ENCODE data around the gene WDR90. TPM values are rescaled to one million over a fixed set of nuclear protein-coding genes. Genes with fewer than 3 reads are reported as not detected.

Gene WDR90
- total RNA-seq, 4 donors from 2014 or later = 6.7 to 30.1 (median 8.4) TPM

DNA sequence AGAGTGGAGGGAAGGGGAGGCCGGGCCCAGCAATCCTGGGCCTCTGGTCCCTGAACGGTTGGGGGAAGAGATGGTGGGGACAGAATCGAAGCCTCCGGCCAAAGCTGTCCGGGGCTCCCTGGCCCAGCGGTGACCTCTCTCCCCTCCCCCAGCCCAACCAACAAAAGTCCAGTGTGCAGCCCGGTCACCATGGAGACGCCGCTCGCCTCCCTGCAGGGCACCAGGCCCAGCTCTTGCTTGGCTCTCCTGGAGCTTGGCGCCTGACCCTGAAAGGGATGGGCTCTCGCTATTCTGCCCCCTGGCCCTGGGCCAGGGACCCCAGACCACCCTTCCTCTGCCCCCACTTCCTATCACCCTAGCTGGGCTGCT lies 67.0 kb downstream of the WDR90 start:
- TF ChIP-seq, protein P1, sequence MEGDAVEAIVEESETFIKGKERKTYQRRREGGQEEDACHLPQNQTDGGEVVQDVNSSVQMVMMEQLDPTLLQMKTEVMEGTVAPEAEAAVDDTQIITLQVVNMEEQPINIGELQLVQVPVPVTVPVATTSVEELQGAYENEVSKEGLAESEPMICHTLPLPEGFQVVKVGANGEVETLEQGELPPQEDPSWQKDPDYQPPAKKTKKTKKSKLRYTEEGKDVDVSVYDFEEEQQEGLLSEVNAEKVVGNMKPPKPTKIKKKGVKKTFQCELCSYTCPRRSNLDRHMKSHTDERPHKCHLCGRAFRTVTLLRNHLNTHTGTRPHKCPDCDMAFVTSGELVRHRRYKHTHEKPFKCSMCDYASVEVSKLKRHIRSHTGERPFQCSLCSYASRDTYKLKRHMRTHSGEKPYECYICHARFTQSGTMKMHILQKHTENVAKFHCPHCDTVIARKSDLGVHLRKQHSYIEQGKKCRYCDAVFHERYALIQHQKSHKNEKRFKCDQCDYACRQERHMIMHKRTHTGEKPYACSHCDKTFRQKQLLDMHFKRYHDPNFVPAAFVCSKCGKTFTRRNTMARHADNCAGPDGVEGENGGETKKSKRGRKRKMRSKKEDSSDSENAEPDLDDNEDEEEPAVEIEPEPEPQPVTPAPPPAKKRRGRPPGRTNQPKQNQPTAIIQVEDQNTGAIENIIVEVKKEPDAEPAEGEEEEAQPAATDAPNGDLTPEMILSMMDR (IDR thresholded peaks at IDR 0.05; ENCODE audit: low read depth) = no peak

DNA sequence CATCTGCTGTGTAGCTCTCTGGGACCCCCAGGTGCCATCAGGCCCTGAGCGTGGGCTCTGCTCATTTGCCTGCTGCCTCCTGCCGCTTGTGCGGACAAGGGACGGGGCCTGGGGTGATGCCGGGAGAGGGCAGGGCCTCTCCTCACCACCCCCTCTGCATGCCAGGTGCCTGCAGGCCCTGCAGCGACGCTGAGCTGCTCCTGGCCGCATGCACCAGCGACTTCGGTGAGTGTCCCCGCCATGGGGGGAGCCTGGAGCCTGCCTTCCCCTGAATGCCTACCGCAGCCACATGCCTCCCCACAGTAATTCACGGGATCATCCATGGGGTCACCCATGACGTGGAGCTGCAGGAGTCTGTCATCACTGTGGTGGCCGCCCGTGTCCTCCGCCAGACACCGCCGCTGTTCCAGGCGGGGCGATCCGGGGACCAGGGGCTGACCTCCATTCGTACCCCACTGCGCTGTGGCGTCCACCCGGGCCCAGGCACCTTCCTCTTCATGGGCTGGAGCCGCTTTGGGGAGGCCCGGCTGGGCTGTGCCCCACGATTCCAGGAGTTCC lies 67.7 kb downstream of the WDR90 start:
- TF ChIP-seq, protein P1 (IDR thresholded peaks at IDR 0.05; ENCODE audit: low read depth) = no peak

Other genes starting within 250 kb of the WDR90 start
- 10 to 100 TPM in 3 of 4 donors, 1 to 10 TPM in 1; 9.8 to 54.8 (median 20.3) TPM for gene DECR2, start 247.5 kb upstream of the WDR90 start, total RNA-seq
- 10 to 100 TPM; 10.9 to 35.0 (median 21.0) TPM for gene RAB11FIP3, start 223.7 kb upstream of the WDR90 start, total RNA-seq
- 10 to 100 TPM in 3 of 4 donors, 1 to 10 TPM in 1; 7.6 to 30.0 (median 13.3) TPM for gene CAPN15, start 121.7 kb upstream of the WDR90 start, total RNA-seq
- not detected for gene PRR35, start 89.0 kb upstream of the WDR90 start, total RNA-seq
- 1 to 10 TPM in 2 of 4 donors, under 1 TPM in 1, not detected in 1; 0.85 to 3.8 (median 2.0) TPM for gene NHLRC4, start 82.4 kb upstream of the WDR90 start, total RNA-seq
- gene PIGQ, start 79.4 kb upstream of the WDR90 start, total RNA-seq = 10 to 100 TPM in 3 of 4 donors, 1 to 10 TPM in 1; 9.5 to 42.0 (median 16.4) TPM
- 10 to 100 TPM in 2 of 4 donors, 1 to 10 TPM in 2; 7.7 to 32.2 (median 12.3) TPM for gene RAB40C, start 59.3 kb upstream of the WDR90 start, total RNA-seq
- gene WFIKKN1, start 18.4 kb upstream of the WDR90 start, total RNA-seq = 1 to 10 TPM in 1 of 4 donors, not detected in 3; 1.5 TPM
- 100 to 1,000 TPM in 3 of 4 donors, 10 to 100 TPM in 1; 72.2 to 199 (median 117) TPM for gene METTL26, start 13.1 kb upstream of the WDR90 start, total RNA-seq
- gene MCRIP2, start 7.5 kb upstream of the WDR90 start, total RNA-seq = 10 to 100 TPM; 19.2 to 60.7 (median 39.7) TPM
- gene RHOT2, start 18.8 kb downstream of the WDR90 start, total RNA-seq = 10 to 100 TPM; 26.2 to 75.4 (median 37.8) TPM
- gene RHBDL1, start 26.3 kb downstream of the WDR90 start, total RNA-seq = 1 to 10 TPM in 2 of 4 donors, under 1 TPM in 1, not detected in 1; 0.66 to 1.7 (median 1.3) TPM
- gene STUB1, start 31.0 kb downstream of the WDR90 start, total RNA-seq = 100 to 1,000 TPM; 107 to 244 (median 140) TPM
- gene JMJD8, start 35.0 kb downstream of the WDR90 start, total RNA-seq = 10 to 100 TPM; 27.4 to 67.8 (median 49.3) TPM
- 10 to 100 TPM in 1 of 4 donors, 1 to 10 TPM in 3; 4.4 to 12.1 (median 6.4) TPM for gene WDR24, start 41.0 kb downstream of the WDR90 start, total RNA-seq
- gene FBXL16, start 56.4 kb downstream of the WDR90 start, total RNA-seq = not detected
- 10 to 100 TPM; 13.3 to 29.5 (median 26.0) TPM for gene METRN, start 65.8 kb downstream of the WDR90 start, total RNA-seq
- 10 to 100 TPM; 12.6 to 55.6 (median 23.7) TPM for gene ANTKMT, start 71.8 kb downstream of the WDR90 start, total RNA-seq
- 1 to 10 TPM in 2 of 4 donors, under 1 TPM in 1, not detected in 1; 0.44 to 2.5 (median 1.5) TPM for gene CCDC78, start 77.1 kb downstream of the WDR90 start, total RNA-seq
- 1 to 10 TPM; 1.1 to 5.6 (median 2.6) TPM for gene HAGHL, start 77.7 kb downstream of the WDR90 start, total RNA-seq
- gene CIAO3, start 91.6 kb downstream of the WDR90 start, total RNA-seq = 10 to 100 TPM; 17.6 to 39.0 (median 22.5) TPM
- under 1 TPM in 2 of 4 donors, not detected in 2; 0.44 to 0.82 TPM for gene MSLN, start 111.4 kb downstream of the WDR90 start, total RNA-seq
- gene RPUSD1, start 139.0 kb downstream of the WDR90 start, total RNA-seq = 10 to 100 TPM in 3 of 4 donors, 1 to 10 TPM in 1; 9.9 to 13.0 (median 11.7) TPM
- 10 to 100 TPM in 1 of 4 donors, 1 to 10 TPM in 3; 4.4 to 16.0 (median 8.9) TPM for gene CHTF18, start 139.3 kb downstream of the WDR90 start, total RNA-seq
- gene GNG13, start 151.4 kb downstream of the WDR90 start, total RNA-seq = not detected